Psoas muscle (tissue), 8 donors: ENCODE data around the gene NBEA. TPM values are rescaled to one million over a fixed set of nuclear protein-coding genes. Genes with fewer than 3 reads are reported as not detected.
A peak's percentile ranks its signal among the peaks of the same experiment; 100 is the strongest.

ENCODE experiments used
- ATAC-seq, 4 donors: fragments of 200-7000 bp; cut with Tn5 transposase; one replicate each; pipeline ENCODE4 v1.9.1; 2020; ENCODE audit warnings: moderate library complexity in 3 of 4, mild to moderate bottlenecking in 2 of 4
- DNase-seq, 2 donors: peaks; one replicate each; pipeline ENCODE4 v3.0.0-alpha.2; 2020
- H3K27ac ChIP-seq: fragments of 200-600 bp; one replicate; pipeline ENCODE4 v1.8.0; 2022
- H3K27me3 ChIP-seq, 3 donors: fragments of 200-600 bp in 1 of 3; one replicate each; pipeline versions ENCODE4 v1.6.1 to v1.8.0; 2013 to 2022; ENCODE audit warnings: low read length in 2 of 3, mild to moderate bottlenecking in 2 of 3, moderate library complexity in 1 of 3; ENCODE audit not compliant: insufficient read depth in 3 of 3
- H3K36me3 ChIP-seq, 2 donors: fragments of 200-600 bp in 1 of 2; one replicate each; pipeline versions ENCODE4 v1.6.1 to v1.8.0; 2013 to 2022; ENCODE audit warnings: low read depth in 1 of 2, mild to moderate bottlenecking in 1 of 2, moderate library complexity in 1 of 2; ENCODE audit not compliant: insufficient read depth in 1 of 2
- H3K4me1 ChIP-seq: fragments of 200-600 bp; one replicate; pipeline ENCODE4 v1.8.0; 2022
- H3K4me3 ChIP-seq: fragments of 200-600 bp; one replicate; pipeline ENCODE4 v1.8.0; 2022; ENCODE audit warnings: mild to moderate bottlenecking
- H3K9me3 ChIP-seq: fragments of 200-600 bp; one replicate; pipeline ENCODE4 v1.8.0; 2022
- WGBS, 3 donors: extraction: QIAGEN DNeasy Blood & Tissue Kit; methylation state at CpG; one replicate each; pipeline versions ENCODE4 v1.1.6 to v1.1.7; 2013; 5-methylcytosine and 5-hydroxymethylcytosine counted together
- intact Hi-C, 2 donors: fragments of 100-400 bp; cut with DNase I; formaldehyde crosslinking; loops; one replicate each; pipeline versions ENCODE4 v1.11.0 to v1.14.2; 2022
- polyA plus RNA-seq, 3 donors: library from polyadenylated mRNA; stranded (reverse); fragments of 200-250 nt; gene quantifications; one replicate each; pipeline ENCODE4 v1.2.3, GENCODE V29; 2013
- total RNA-seq, 4 donors: library from RNA; stranded (reverse); fragmentation: NEBNext Ultra II Directional in 2 of 4; extraction: Animal tissue kit (Norgen Biotek cat#: 25700) in 2 of 4; gene quantifications; one replicate each; pipeline versions ENCODE4 v1.2.1 to v1.2.4, GENCODE V29; 2021 to 2023
- TF ChIP-seq, protein P1 (sequence below): fragments of 200-600 bp; IDR thresholded peaks from one replicate; pipeline ENCODE4 v1.8.0; 2022; ENCODE audit warnings: antibody characterized with exemption
- donor health status: healthy with polysubstance abuse.
- donor health status: DM: no; HTN: no; CAD: no; lungs with moderate emphysema.
- donor health status: Bipolar disorder and iron deficiency.
- donor health status: healthy.
- donor health status: DM: yes; HTN: yes; CAD: no.
- donor health status: DM: no; HTN: no; CAD: no.
- donor health status: DM: no; HTN: no; CAD: no.
- donor health status: DM: yes; HTN: yes; CAD: no.

The NBEA gene
- total and polyA plus RNA-seq, 7 donors: 0.99 to 5.3 (median 1.5) TPM

DNA sequence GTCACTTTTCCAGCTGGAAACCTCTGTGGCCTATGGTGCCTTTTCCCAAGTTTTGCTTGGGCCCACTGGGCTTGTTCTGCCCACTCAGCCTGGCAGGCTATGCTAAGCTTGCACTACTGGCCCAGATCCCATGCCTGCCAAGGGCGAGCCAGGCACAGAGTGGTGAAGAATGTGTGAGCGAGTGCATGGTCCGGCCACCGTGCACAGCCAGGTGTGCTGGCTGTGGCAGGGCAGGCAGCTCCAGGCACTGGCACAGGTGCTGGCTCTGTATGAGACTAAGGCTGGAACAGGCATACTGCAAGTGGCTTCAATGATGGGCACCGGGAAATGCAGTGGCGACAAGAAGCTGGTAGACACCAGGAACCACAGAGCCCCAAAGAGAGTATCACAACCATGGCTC, 584.5 kb downstream of the NBEA start:
- 85 to 90% (median 88%) methylated on average over 6 of the region's 6 CpGs for WGBS, 3 donors
- no peak overlapping the region for H3K27ac ChIP-seq
- DNase-seq: no peak
- no peak for ATAC-seq
- no peak overlapping the region for H3K4me3 ChIP-seq
- TF ChIP-seq, protein P1, sequence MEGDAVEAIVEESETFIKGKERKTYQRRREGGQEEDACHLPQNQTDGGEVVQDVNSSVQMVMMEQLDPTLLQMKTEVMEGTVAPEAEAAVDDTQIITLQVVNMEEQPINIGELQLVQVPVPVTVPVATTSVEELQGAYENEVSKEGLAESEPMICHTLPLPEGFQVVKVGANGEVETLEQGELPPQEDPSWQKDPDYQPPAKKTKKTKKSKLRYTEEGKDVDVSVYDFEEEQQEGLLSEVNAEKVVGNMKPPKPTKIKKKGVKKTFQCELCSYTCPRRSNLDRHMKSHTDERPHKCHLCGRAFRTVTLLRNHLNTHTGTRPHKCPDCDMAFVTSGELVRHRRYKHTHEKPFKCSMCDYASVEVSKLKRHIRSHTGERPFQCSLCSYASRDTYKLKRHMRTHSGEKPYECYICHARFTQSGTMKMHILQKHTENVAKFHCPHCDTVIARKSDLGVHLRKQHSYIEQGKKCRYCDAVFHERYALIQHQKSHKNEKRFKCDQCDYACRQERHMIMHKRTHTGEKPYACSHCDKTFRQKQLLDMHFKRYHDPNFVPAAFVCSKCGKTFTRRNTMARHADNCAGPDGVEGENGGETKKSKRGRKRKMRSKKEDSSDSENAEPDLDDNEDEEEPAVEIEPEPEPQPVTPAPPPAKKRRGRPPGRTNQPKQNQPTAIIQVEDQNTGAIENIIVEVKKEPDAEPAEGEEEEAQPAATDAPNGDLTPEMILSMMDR: no peak
- H3K27me3 ChIP-seq: no peaks in the 10 kb centered on the region
- no peaks in the 10 kb centered on the region for H3K36me3 ChIP-seq
- intact Hi-C loops: no loop called here
- no peaks in the 10 kb centered on the region for H3K9me3 ChIP-seq
- H3K4me1 ChIP-seq: no peaks in the 10 kb centered on the region

DNA sequence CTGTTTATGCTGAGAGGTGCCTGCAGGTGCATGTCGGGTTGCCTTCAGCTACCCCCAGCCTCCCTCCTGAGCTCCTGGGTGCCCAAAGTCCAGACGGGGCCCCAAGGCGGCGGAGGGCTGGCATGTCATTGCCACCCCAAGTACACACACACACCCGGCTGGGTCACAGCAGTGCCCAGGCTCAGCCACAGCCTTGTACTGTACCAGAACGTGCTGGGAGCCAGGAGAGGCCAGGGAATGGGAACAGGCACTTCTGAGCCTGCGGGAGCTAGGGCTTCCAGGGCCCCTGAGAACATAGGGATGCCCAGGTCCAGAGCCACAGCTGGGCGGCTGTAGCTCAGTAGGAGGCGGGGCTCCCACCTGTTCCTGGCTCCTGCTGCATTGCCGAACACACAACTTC, 585.4 kb downstream of the NBEA start:
- intact Hi-C loops: no loop called here
- H3K27ac ChIP-seq: no peak overlapping the region
- DNase-seq: peak in 1 of 2 donors; percentile 42
- no peaks in the 10 kb centered on the region for H3K9me3 ChIP-seq
- no peaks in the 10 kb centered on the region for H3K27me3 ChIP-seq
- 90 to 93% (median 90%) methylated on average over 10 of the region's 10 CpGs for WGBS, 3 donors
- TF ChIP-seq, protein P1: no peak
- no peak for ATAC-seq
- H3K4me1 ChIP-seq: no peaks in the 10 kb centered on the region
- H3K4me3 ChIP-seq: no peak overlapping the region
- no peaks in the 10 kb centered on the region for H3K36me3 ChIP-seq

DNA sequence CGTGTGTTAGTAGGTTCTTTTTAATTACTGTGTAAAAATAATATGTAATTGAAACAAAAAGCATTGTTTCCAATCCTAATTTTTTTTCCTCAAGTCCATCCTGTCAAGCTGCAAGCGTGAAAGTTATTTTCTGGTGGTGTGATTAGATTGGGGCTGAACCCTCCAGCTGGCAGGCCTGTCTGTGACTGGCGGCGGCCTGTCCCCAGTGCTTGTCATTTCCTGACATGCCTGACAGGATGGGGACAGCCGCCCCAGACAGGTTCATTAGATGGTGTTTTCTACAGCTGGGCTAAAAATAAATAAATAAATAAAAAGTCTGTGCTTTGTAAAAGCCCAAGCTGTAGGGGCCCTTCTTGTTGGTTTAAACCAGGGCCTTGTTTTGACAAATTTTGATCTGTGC, 588.1 kb downstream of the NBEA start:
- intact Hi-C loops: no loop called here
- ATAC-seq: no peak
- DNase-seq: no peak
- no peaks in the 10 kb centered on the region for H3K4me1 ChIP-seq
- no peaks in the 10 kb centered on the region for H3K36me3 ChIP-seq
- H3K4me3 ChIP-seq: no peak overlapping the region
- H3K27me3 ChIP-seq: no peaks in the 10 kb centered on the region
- no peaks in the 10 kb centered on the region for H3K9me3 ChIP-seq
- TF ChIP-seq, protein P1: no peak
- WGBS, 3 donors: 55 to 73% (median 61%) methylated on average over 5 of the region's 5 CpGs
- H3K27ac ChIP-seq: no peak overlapping the region

DNA sequence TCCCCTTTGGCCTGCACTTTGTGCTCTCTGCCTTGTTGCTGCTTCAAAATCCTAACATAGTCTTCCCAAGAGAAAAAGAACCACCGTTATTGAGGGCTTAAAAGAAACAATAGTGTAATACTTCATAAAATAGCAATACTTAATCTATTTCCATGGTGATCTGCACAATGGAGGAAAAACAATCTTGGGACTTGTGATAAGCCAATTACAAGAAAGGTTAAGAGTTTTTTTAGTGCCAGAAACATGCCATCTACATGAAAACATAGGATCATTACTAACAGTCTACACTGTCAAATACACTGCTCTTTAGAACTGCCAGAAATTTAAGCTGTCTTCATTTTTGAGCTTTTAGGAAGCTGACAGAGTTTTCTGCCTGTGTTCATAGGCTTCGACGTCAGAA, 588.5 kb downstream of the NBEA start:
- Histone ChIP-seq H3K36me3 (no peaks in the 10 kb centered on the region), H3K9me3 (no peaks in the 10 kb centered on the region), H3K4me1 (no peaks in the 10 kb centered on the region), H3K27ac (no peak overlapping the region), H3K4me3 (no peak overlapping the region), H3K27me3 (no peaks in the 10 kb centered on the region)
- TF ChIP-seq, protein P1: no peak
- 62 to 72% (median 68%) methylated on average over 3 of the region's 3 CpGs for WGBS, 3 donors
- DNase-seq (no peak), ATAC-seq (no peak)
- intact Hi-C loops: no loop called here

DNA sequence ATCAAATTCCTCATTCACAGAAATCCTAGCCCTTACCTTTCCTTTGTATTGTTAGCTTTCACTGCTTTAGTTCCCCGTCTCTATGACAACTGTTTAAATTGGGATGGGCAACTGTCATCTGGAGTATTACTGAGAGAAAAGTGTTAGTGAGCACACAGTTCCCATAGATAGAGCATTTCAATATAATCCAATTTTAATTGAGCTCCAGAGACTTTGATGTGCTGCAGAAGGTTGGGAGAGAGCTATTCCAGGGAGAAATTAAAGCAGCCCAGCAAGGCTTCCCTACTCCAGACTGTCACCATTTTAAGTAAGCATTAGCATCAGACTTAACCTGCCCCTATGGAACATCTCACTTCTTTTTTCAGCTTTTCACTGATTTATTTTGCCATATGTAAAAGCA, 589.5 kb downstream of the NBEA start:
- DNase-seq (no peak), ATAC-seq (no peak)
- no peaks in the 10 kb centered on the region for H3K27me3 ChIP-seq
- H3K9me3 ChIP-seq: no peaks in the 10 kb centered on the region
- 90 to 97% (median 97%) methylated on average over 1 of the region's 1 CpG for WGBS, 3 donors
- H3K4me3 ChIP-seq: no peak overlapping the region
- no peaks in the 10 kb centered on the region for H3K4me1 ChIP-seq
- intact Hi-C loops: no loop called here
- TF ChIP-seq, protein P1: no peak
- H3K27ac ChIP-seq: no peak overlapping the region
- H3K36me3 ChIP-seq: no peaks in the 10 kb centered on the region
